ENCODE data around the gene DOHH.

GRCh38 chr19:3516675-3517207 is 16.3 kb upstream of the DOHH start:
- TF ChIP-seq SPI1 (IDR thresholded peaks at IDR 0.05; ENCODE audit: low read depth, low read length) (no peak), POLR2A (IDR thresholded peaks at IDR 0.05; ENCODE audit: low read depth, low read length) (no peak), POLR2AphosphoS5 (IDR thresholded peaks at IDR 0.05; ENCODE audit: low read depth, low read length) (no peak)
